ENCODE data around the gene POLRMT.
A peak's percentile ranks its signal among the peaks of the same experiment; 100 is the strongest.

DNA sequence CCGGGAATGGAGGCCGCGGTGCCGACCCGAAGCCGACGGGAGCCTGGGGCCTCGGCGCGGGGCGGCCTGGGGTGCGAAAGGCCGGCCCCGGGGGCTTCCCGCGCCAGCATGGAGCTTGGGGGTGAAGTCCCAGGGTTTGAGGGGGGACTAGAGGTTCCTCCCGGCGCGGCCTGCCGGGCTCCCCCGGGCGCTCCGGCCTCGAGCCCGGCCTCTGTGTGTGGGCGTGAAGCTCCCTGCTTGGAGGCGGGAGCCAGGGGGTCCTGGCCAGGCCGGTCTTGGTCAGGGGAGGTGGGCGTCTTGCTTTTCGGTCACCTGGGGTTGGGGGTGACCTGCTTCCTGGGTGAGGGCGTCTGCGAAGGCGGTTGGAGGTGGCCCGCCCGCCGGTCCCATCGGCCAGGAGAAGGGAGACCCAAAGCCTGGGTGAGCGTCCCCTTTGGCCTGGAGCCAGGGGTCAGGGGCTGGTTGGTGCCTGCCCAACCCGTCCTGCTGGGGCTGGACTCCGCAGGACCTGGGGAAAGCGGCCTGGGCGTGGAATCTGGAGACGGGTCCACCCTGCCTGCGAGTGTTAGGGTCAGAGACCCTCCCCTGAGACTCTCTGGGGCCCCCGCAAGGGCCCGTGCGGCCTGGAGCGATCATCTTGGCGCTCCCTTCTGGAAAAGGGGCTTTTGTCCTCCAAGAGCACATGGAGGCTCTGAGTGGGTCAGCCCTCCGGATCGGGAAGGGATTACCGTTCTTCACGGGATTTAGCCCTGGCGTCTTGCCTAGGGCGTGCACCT, 60.4 kb downstream of the POLRMT start:
- TF ChIP-seq, protein P1, sequence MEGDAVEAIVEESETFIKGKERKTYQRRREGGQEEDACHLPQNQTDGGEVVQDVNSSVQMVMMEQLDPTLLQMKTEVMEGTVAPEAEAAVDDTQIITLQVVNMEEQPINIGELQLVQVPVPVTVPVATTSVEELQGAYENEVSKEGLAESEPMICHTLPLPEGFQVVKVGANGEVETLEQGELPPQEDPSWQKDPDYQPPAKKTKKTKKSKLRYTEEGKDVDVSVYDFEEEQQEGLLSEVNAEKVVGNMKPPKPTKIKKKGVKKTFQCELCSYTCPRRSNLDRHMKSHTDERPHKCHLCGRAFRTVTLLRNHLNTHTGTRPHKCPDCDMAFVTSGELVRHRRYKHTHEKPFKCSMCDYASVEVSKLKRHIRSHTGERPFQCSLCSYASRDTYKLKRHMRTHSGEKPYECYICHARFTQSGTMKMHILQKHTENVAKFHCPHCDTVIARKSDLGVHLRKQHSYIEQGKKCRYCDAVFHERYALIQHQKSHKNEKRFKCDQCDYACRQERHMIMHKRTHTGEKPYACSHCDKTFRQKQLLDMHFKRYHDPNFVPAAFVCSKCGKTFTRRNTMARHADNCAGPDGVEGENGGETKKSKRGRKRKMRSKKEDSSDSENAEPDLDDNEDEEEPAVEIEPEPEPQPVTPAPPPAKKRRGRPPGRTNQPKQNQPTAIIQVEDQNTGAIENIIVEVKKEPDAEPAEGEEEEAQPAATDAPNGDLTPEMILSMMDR (IDR thresholded peaks at IDR 0.05) = peak in 1 of 6 experiments; percentile 8
- TF ChIP-seq POLR2A (IDR thresholded peaks at IDR 0.05) = no peak

Data from adrenal gland (tissue), 5 donors.